IMR-90 (cell line): ENCODE results near the gene NAPB. TPM values are rescaled to one million over a fixed set of nuclear protein-coding genes. Genes with fewer than 3 reads are reported as not detected.

Source experiments
- ATAC-seq: fragments of 200-7000 bp; cut with Tn5 transposase; 2 replicates; pipeline ENCODE4 v1.9.1; 2020; ENCODE audit warnings: low read depth, mild to moderate bottlenecking, moderate library complexity
- BruUV-seq: library from RNA; stranded (reverse); fragments of 400-500 nt; replicated peaks from 2 replicates; lab custom pipeline; 2021; lab: Mats Ljungman, UMichigan
- CTCF ChIA-PET: fragments of 300-600 bp; formaldehyde crosslinking; extraction: SDS; loops from one replicate; lab custom pipeline; 2021; ENCODE audit warnings: antibody characterized with exemption; lab: Yijun Ruan, JAX
- POLR2A ChIA-PET: fragments of 300-600 bp; sonication (Branson Sonifier 250); formaldehyde crosslinking; loops from one replicate; lab custom pipeline; 2022; ENCODE audit warnings: antibody characterized with exemption; ENCODE audit not compliant: unreplicated experiment; lab: Charles Lee
- DNase-seq: peaks from one replicate; pipeline ENCODE4 v3.0.0; 2013
- H2AFZ ChIP-seq: replicated peaks from 2 replicates; pipeline ENCODE3; 2013; ENCODE audit warnings: low read length, mild to moderate bottlenecking; ENCODE audit not compliant: poor library complexity
- H2AK5ac ChIP-seq: 2 replicates; pipeline ENCODE4 v1.6.1; 2013; ENCODE audit warnings: low read depth, low read length, inconsistent platforms
- H2AK9ac ChIP-seq: replicated peaks from 2 replicates; pipeline ENCODE3; 2013; ENCODE audit warnings: mild to moderate bottlenecking, low read depth, low read length, moderate library complexity; ENCODE audit not compliant: poor library complexity
- H2BK120ac ChIP-seq: 2 replicates; pipeline ENCODE4 v1.6.1; 2013; ENCODE audit warnings: low read depth, low read length, inconsistent platforms
- H2BK15ac ChIP-seq: 3 replicates; pipeline ENCODE4 v1.6.1; 2013; ENCODE audit warnings: low read depth, low read length, inconsistent platforms
- H2BK20ac ChIP-seq: 2 replicates; pipeline ENCODE4 v1.6.1; 2013; ENCODE audit warnings: low read depth, mild to moderate bottlenecking, inconsistent platforms, low read length, moderate library complexity
- H2BK5ac ChIP-seq: 2 replicates; pipeline ENCODE4 v1.6.1; 2013; ENCODE audit warnings: mild to moderate bottlenecking, low read depth, low read length, inconsistent platforms; ENCODE audit not compliant: poor library complexity, severe bottlenecking
- H3K14ac ChIP-seq: replicated peaks from 2 replicates; pipeline ENCODE4 v1.6.1; 2013; ENCODE audit warnings: low read depth, low read length, inconsistent platforms
- H3K18ac ChIP-seq: 2 replicates; pipeline ENCODE4 v1.6.1; 2013; ENCODE audit warnings: low read depth, low read length, control low read depth
- H3K23ac ChIP-seq: 2 replicates; pipeline ENCODE4 v1.6.1; 2013; ENCODE audit warnings: low read depth, low read length, inconsistent platforms
- H3K27ac ChIP-seq: 2 replicates; pipeline ENCODE4 v1.5.1; 2013; ENCODE audit warnings: mild to moderate bottlenecking, control low read depth, low read length; ENCODE audit not compliant: insufficient read depth
- H3K27me3 ChIP-seq: 2 replicates; pipeline ENCODE4 v1.6.1; 2013; ENCODE audit warnings: low read length; ENCODE audit not compliant: control insufficient read depth, insufficient read depth
- H3K36me3 ChIP-seq: 2 replicates; pipeline ENCODE4 v1.6.1; 2013; ENCODE audit warnings: low read length, mixed read lengths; ENCODE audit not compliant: control insufficient read depth, insufficient read depth
- H3K4ac ChIP-seq: 2 replicates; pipeline ENCODE4 v1.6.1; 2013; ENCODE audit warnings: low read depth, low read length, inconsistent platforms
- H3K4me1 ChIP-seq: 2 replicates; pipeline ENCODE4 v1.6.1; 2013; ENCODE audit warnings: low read length, mixed read lengths; ENCODE audit not compliant: control insufficient read depth, insufficient read depth
- H3K4me2 ChIP-seq: 2 replicates; pipeline ENCODE4 v1.6.1; 2013; ENCODE audit warnings: low read depth, mild to moderate bottlenecking, control low read depth, low read length, moderate library complexity
- H3K4me3 ChIP-seq: 2 replicates; pipeline ENCODE4 v1.5.1; 2013; ENCODE audit warnings: low read depth, mild to moderate bottlenecking, control low read depth, low read length, moderate library complexity; ENCODE audit not compliant: insufficient read depth
- H3K56ac ChIP-seq: 2 replicates; pipeline ENCODE4 v1.6.1; 2013; ENCODE audit warnings: low read length, inconsistent platforms; ENCODE audit not compliant: insufficient read depth; ENCODE audit errors: extremely low read depth
- H3K79me1 ChIP-seq, 2 experiments: 2 replicates each; pipeline ENCODE4 v1.6.1; 2013; ENCODE audit warnings: low read length in 2 of 2, inconsistent platforms in 1 of 2, low read depth in 1 of 2
- H3K9ac ChIP-seq: 2 replicates; pipeline ENCODE4 v1.6.1; 2013; ENCODE audit warnings: low read depth, low read length, control low read depth
- H3K9me1 ChIP-seq: 2 replicates; pipeline ENCODE4 v1.6.1; 2013; ENCODE audit warnings: low read length, inconsistent platforms; ENCODE audit not compliant: insufficient read depth
- H3K9me3 ChIP-seq: 2 replicates; pipeline ENCODE4 v1.6.1; 2013; ENCODE audit warnings: low read length; ENCODE audit not compliant: control insufficient read depth, insufficient read depth
- H4K20me1 ChIP-seq: 2 replicates; pipeline ENCODE4 v1.6.1; 2013; ENCODE audit warnings: low read length, inconsistent platforms; ENCODE audit not compliant: insufficient read depth
- H4K5ac ChIP-seq: 2 replicates; pipeline ENCODE4 v1.6.1; 2013; ENCODE audit warnings: mild to moderate bottlenecking, low read depth, low read length, control low read depth
- H4K8ac ChIP-seq, 2 experiments: 2 replicates each; pipeline ENCODE4 v1.6.1; 2013; ENCODE audit warnings: low read depth in 2 of 2, low read length in 2 of 2, control low read depth in 1 of 2, inconsistent platforms in 1 of 2
- H4K91ac ChIP-seq: 2 replicates; pipeline ENCODE4 v1.6.1; 2013; ENCODE audit warnings: low read depth, low read length, inconsistent platforms; ENCODE audit not compliant: insufficient read depth
- CHD1 ChIP-seq: IDR thresholded peaks from 2 replicates; pipeline ENCODE4 v1.6.1; 2012; ENCODE audit warnings: low read depth, low read length, improper control_type of control experiment
- FOS ChIP-seq: fragments of 150-350 bp; IDR thresholded peaks from 2 replicates; pipeline ENCODE4 v1.6.1; 2016; ENCODE audit warnings: low read depth, low read length
- MAZ ChIP-seq: IDR thresholded peaks from 2 replicates; pipeline ENCODE4 v1.6.1; 2012; ENCODE audit warnings: low read depth, mild to moderate bottlenecking, low read length, improper control_type of control experiment, moderate library complexity, borderline replicate concordance
- MXI1 ChIP-seq: IDR thresholded peaks from 2 replicates; pipeline ENCODE4 v1.6.1; 2012; ENCODE audit warnings: low read depth, mild to moderate bottlenecking, low read length, moderate library complexity, borderline replicate concordance
- RAD21 ChIP-seq: IDR thresholded peaks from 2 replicates; pipeline ENCODE4 v1.6.1; 2012; ENCODE audit warnings: low read length, improper control_type of control experiment
- RCOR1 ChIP-seq: IDR thresholded peaks from 2 replicates; pipeline ENCODE4 v1.6.1; 2012; ENCODE audit warnings: mild to moderate bottlenecking, low read length, improper control_type of control experiment; ENCODE audit not compliant: insufficient replicate concordance
- RFX5 ChIP-seq: IDR thresholded peaks from 2 replicates; pipeline ENCODE4 v1.8.0; 2012; ENCODE audit warnings: low read depth, mild to moderate bottlenecking, low read length, moderate library complexity
- SMC3 ChIP-seq: fragments of 150-350 bp; IDR thresholded peaks from 2 replicates; pipeline ENCODE4 v1.6.1; 2016; ENCODE audit warnings: low read depth, mild to moderate bottlenecking, antibody characterized with exemption, low read length, moderate library complexity
- WGBS, 2 experiments: methylation state at CpG; one replicate each; pipeline versions ENCODE4 v1.1.5 to v1.1.7; 2013; ENCODE audit warnings: missing lambda C conversion rate in 2 of 2; ENCODE audit not compliant: insufficient read length in 1 of 2; ENCODE audit errors: extremely low coverage in 2 of 2; 5-methylcytosine and 5-hydroxymethylcytosine counted together
- dilution Hi-C: fragments of 300-500 bp; cut with HindIII; formaldehyde crosslinking; loops from one replicate; pipeline ENCODE4 v1.14.3; 2018; ENCODE audit warnings: low sequenced_read_pairs; ENCODE audit not compliant: unreplicated experiment
- in situ Hi-C: fragments of 300-500 bp; cut with MboI; formaldehyde crosslinking; loops from 3 replicates; pipeline ENCODE4 v1.14.3; 2019; ENCODE audit warnings: low sequenced_read_pairs, inconsistent platforms, mixed read lengths
- intact Hi-C: fragments of 100-400 bp; cut with micrococcal nuclease; formaldehyde crosslinking; loops from 2 replicates; pipeline ENCODE4 v1.10.0; 2022
- polyA plus RNA-seq, 3 experiments: library from polyadenylated mRNA; depleted of rRNA; stranded (reverse); fragments of >200 nt; gene quantifications; 2 replicates each; pipeline ENCODE4 v1.2.3, GENCODE V29; 2012; ENCODE audit warnings: low replicate concordance in 1 of 3
- total RNA-seq: library from RNA; depleted of rRNA; stranded (reverse); fragments of >200 nt; gene quantifications from 2 replicates; pipeline ENCODE4 v1.2.3, GENCODE V29; 2012

NAPB gene
- total and polyA plus RNA-seq, 2 of the 4 experiments (the other 2 are of a cell fraction): 4.4 to 5.2 TPM

- no peak overlapping the region for H2BK120ac ChIP-seq
- POLR2A ChIA-PET: no interaction called here
- no peak overlapping the region for H3K14ac ChIP-seq
- no peak overlapping the region for H4K8ac ChIP-seq
- DNase-seq: no peak
- H3K18ac ChIP-seq: no peak overlapping the region
- H2AFZ ChIP-seq: no peak overlapping the region
- no peak overlapping the region for H3K4me2 ChIP-seq
- no peak overlapping the region for H3K56ac ChIP-seq
- no peak overlapping the region for H3K9ac ChIP-seq
- no peaks in the 10 kb centered on the region for H3K36me3 ChIP-seq
- no peak overlapping the region for H2BK5ac ChIP-seq
- no peak overlapping the region for H2AK5ac ChIP-seq
- H3K23ac ChIP-seq: no peak overlapping the region
- in situ Hi-C loops (loop anchor here (10.0 kb wide), 1 partner anchor 162 kb away; the partner anchor contains the start of gene CST9), dilution Hi-C loops (no loop called here), intact Hi-C loops (loop anchor here (5.0 kb wide), 1 partner anchor 225 kb away; no protein-coding TSS in a partner anchor)
- no peak overlapping the region for H3K27ac ChIP-seq
- peaks cover 3% of the 10 kb centered on the region; the same call in 1 of the 2 replicates for H3K27me3 ChIP-seq
- no peak overlapping the region for H4K91ac ChIP-seq
- H3K9me3 ChIP-seq: no peaks in the 10 kb centered on the region
- H3K79me1 ChIP-seq: no peaks in the 10 kb centered on the region
- no peak for ATAC-seq
- H3K4ac ChIP-seq: no peak overlapping the region
- peaks cover 6% of the 10 kb centered on the region; the same call in 1 of the 2 replicates for H3K9me1 ChIP-seq
- H4K5ac ChIP-seq: no peak overlapping the region
- 0 out of 2 replicates have a peak, but pooled peaks cover 3% of the 10 kb centered on the region for H3K4me1 ChIP-seq
- no CpG with 5 or more reads among the region's 5 CpGs for WGBS, 2 experiments
- no TSS peak for BruUV-seq
- TF ChIP-seq RFX5 (no peak), FOS (no peak), MXI1 (no peak), MAZ (no peak), CHD1 (no peak), RCOR1 (no peak), SMC3 (no peak), RAD21 (no peak)
- H2AK9ac ChIP-seq: no peak overlapping the region
- no peaks in the 10 kb centered on the region for H4K20me1 ChIP-seq
- CTCF ChIA-PET: interaction anchor here (0.6 to 2.1 kb wide), 6 partner anchors 8 to 167 kb away, joined by 3 to 16 read pairs (median 3); no protein-coding TSS in a partner anchor
- no peak overlapping the region for H2BK20ac ChIP-seq
- no peak overlapping the region for H3K4me3 ChIP-seq
- no peak overlapping the region for H2BK15ac ChIP-seq
Measured at GRCh38 chr20:23442436-23442835, 21.1 kb upstream of the NAPB start.
